ENCODE results near the gene CD3E.
"Not testable (repeated sequence)": the region's sequence is repeated elsewhere in the genome, so short reads cannot be mapped to it uniquely, and the experiment has no call there.

Gene CD3E

DNA sequence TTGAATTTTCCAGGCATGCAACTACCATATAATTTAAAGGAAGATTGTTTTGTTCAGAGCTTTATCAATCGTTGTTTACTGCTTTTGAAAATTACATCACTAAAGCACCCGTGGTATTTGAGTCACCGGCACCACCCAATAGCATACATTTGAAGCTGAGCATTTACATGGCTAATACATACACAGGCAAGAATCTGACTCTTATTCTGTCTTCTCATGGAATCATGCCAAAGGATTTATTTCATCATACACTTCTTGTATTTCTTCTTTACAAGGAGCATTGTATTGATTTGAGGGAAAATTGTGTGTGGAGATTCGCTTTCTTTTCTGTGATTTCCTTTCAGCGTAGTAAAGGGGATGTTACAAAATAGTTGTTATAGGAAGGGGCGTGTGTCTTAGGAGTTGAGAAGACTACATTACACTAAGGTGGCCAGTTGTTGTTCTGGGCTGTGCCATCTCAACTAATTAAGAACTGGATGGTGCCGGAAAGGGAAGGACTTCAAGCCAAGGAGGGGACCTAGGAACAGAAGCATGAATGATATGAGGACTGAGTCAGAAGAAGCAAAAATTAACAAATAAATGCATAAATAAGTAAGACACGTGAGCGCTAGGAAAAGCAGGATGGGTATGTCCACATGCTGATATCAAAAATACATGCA lies 12.9 kb upstream of the CD3E start:
- no peak for DNase-seq

- no peak for DNase-seq
These were observed 10.5 kb upstream of the CD3E start for GRCh38 chr11:118294053-118294452.

DNA sequence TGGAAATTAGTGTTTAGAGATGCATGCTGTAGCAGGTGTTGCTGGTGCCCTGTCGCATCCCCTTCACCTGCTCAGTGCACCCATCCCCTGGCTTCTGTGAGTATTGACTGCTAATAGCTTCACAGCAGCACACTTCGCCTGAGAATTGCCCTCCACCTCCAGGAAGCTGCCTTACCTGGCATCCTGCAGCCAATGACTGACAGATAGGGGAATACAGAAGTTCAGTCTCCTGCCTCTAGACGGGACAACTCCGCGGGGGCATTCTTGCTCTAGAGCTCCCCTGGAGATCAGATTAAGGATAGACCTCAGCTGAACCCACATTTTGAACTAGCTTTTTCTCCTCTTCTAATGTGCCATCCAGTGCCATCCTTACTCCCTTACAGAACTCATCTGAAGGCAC lies 9.3 kb upstream of the CD3E start:
- DNase-seq = no peak

DNA sequence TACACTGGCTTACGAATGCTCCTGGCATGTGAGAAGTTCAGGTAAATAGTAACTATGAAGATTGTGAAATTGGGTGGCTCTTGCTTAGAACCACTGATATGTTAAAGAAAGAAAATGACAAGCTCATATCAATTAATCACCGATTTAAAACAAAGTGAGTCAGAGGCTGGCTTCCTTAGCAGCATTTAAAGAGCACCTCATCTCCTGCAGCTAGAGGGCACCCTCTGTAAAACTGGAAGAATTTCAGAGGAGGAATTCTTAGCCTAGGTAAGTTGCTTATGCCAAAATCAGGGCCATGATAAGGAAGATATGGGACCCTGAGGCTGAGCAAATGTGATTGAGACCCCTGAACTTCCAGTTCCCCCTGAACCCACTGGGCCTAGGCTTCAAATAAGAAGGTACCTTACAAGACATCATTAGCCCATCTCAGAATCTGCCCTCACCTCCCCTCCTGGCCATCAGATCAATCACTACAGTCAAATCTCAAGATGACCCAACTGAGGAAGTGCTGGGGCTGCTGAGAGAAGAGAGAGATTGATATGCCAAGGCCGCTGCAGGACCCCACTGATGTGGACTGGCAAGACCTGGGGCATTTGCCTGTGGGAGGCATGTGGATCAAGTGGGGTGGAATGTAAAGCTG lies 8.6 kb upstream of the CD3E start:
- no peak for DNase-seq

DNA sequence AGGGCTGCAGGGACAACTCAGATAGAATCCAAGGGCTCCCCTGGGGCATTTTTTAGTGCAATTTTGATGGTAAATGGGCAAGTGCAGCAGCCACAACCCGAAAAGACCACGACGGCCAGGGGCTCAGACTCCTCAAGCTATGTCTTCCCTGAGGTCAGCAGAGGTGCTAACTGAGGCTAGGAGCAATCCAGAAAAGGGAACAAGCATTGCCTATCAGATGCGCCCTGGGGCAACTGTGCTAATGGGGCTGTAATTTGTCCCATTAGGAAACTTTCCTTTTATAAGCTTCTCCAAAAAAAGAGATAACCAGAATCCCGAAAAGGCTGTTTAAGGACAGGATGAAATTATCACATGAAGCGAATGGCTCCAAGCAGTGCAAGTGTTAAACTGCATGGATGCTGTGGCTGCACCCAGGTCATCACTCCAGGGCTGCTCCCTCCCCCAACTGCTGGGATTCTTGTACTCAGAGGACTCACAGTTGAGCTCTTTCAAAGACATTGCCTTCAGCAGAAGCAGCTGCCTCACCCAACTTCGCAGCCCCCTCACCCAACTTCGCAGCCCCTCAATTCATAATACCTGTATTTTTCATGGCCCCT lies 2.8 kb upstream of the CD3E start:
- DNase-seq = no peak

DNA sequence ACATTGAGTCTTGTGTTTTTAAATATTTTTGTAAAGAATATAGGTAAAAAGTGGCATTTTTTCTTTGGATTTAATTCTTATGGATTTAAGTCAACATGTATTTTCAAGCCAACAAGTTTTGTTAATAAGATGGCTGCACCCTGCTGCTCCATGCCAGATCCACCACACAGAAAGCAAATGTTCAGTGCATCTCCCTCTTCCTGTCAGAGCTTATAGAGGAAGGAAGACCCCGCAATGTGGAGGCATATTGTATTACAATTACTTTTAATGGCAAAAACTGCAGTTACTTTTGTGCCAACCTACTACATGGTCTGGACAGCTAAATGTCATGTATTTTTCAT lies 333 bp upstream of the CD3E start:
- no peak for DNase-seq

DNA sequence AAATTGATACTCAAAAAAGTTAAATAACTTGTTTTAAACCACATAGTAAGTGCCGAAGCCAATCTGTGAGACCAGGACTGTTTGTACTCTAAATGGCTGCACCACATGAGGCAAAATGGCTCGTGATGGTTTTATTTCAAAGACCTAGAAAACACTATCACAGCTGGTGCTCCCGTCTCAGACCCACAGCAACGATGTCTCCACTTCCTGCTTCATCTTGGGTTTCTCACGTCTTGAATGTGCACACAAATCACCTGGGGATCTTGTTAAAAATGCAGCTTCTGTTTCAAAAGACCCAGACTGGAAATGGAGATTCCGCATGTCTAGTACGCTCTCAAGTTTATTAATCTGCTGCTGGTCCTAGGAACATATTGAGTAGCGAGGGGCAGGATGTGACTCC lies 1.2 kb downstream of the CD3E start:
- no peak for DNase-seq

GRCh38 chr11:118306556-118306955 lies 2.0 kb downstream of the CD3E start:
- no peak for DNase-seq

- DNase-seq = not testable (repeated sequence)
These were observed 4.5 kb downstream of the CD3E start for GRCh38 chr11:118308995-118309528.

GRCh38 chr11:118310271-118310670 lies 5.7 kb downstream of the CD3E start:
- no peak for DNase-seq

DNA sequence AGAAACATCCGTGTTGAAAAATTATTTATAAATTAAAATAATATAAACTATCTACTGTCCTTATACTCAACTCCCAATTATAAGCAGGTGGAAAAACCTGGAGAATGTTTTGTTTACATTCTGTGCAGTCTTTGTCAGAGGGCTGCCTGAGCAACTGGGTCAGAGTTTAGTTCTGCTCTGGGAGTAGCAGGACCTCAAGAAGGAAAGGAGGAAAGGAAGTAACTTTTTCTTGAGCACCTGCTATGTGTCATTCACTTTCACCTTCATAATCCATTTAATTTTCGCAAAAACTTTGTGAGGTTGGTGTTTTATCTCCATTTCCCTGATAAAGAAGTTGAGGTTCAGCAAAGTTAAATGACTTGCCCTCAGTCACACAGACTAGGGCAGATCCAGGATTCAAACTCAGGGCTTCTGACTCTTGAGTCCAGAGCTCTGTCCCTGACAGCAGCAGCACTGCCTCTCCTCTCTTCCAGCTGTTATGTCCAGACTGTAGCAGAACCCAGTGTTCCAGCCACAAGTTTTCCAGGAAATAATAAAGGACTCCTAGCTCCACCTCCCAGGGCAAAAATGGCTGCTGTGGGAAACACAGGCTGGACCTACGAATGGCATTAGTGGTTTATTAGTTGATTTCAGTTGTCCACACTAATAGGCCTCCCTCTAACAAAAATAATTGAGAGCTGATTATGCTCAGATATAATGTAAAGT lies 6.4 kb downstream of the CD3E start:
- no peak for DNase-seq

- no peak for DNase-seq
These were observed 7.0 kb downstream of the CD3E start for GRCh38 chr11:118311518-118311917.

GRCh38 chr11:118312328-118312727 lies 7.8 kb downstream of the CD3E start:
- no peak for DNase-seq

DNA sequence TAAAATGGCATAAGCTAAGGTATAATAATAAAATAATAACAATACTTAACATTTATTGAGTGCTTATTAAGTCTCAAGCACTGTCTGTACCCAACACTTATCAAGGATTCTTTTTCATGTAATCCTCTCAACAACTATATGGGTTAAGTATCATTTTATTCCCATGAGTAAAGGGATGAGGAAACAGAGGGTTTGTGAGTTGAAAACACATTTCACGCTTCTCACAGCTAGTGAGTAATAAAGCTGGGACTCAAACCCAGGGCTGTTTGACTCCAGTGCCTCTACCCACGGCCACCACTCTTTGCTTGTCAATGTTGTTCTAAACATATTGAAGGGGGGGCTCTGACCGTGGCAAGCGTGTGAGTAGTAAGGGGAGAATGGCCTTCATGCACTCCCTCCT lies 8.7 kb downstream of the CD3E start:
- DNase-seq = no peak

GRCh38 chr11:118314988-118315411 lies 10.5 kb downstream of the CD3E start:
- no peak for DNase-seq

DNA sequence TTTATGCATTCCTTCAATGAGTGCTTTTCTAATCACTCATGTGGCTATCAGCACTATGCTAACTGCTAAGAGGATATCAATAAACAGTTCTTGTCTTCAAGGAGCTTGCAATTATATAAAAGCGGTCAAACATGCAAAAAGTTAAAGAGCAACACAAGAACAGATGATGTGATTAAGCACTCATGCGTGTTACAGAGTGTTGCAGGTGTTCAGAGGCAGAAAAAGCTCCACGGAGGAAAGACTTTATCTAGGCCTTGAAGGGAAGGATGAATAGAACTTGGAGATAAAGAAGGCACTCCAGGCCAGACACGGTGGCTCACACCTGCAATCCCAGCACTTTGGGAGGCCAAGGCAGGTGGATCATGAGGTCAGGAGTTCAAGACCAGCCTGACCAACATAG lies 13.6 kb downstream of the CD3E start:
- DNase-seq = no peak

- no peak for DNase-seq
These were observed 14.2 kb downstream of the CD3E start for GRCh38 chr11:118318581-118319336.

DNA sequence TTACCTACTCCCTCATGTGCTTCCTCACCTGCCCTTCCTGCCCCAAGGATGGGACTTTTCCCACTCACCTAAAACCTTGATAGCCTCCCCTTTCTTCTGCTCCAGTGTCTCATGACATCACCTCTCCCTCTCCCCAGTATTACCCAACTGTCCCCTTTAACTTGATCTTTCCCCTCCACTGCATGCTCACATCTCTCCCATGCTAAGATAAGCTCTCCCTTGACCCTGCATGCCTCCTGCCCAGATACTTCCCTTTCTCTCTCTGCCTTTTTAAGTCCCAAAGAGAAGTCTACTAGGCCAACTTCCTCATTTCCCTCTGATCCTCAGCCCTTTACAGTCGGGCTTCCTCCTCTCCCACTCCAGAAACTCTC lies 14.8 kb downstream of the CD3E start:
- no peak for DNase-seq

DNA sequence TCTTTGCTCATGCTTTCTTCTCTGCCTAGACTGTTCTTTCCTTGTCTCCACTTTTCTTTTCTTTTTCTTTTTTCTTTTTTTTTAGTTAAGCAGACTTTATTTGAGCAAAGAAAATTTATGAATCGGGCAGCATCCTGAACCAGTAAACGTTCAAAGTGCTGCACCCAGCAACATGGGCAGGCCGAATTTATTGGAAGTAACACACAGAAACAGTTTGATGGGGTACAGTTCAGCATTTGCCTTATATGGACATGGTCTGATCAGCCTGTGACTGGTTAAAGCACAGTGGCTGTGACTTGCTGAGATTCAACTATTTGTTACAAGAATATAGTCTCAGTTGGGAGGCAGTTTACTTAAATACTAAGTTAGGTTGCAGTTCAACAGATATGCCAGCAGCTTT lies 16.0 kb downstream of the CD3E start:
- no peak for DNase-seq

- no peak for DNase-seq
These were observed 17.0 kb downstream of the CD3E start for GRCh38 chr11:118321386-118322082.

DNA sequence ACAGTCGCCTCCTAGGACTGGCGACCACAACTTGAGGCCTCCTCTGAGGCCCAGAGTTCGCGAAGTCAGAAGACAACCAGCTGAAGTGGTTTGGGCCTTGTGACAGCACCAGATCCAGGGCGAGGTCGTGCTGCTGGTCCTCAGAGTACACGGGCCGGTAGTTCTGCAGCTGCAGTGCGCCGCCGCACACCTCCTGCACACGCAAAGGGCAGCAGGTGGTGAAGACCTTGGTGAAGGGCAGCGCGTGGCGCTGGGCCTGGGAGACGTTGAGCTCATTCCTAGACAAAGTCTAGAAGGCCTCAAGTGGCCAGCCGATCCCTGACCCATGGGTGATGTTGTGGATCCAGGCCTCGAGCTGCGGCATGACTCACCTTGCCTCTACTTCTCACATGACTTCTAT lies 18.2 kb downstream of the CD3E start:
- no peak for DNase-seq

- DNase-seq = no peak
These were observed 20.8 kb downstream of the CD3E start for GRCh38 chr11:118325283-118325682.

- DNase-seq = no peak
These were observed 24.2 kb downstream of the CD3E start for GRCh38 chr11:118328745-118329144.
